Measurements from ENCODE around the gene SPTBN1. TPM values are rescaled to one million over a fixed set of nuclear protein-coding genes. Genes with fewer than 3 reads are reported as not detected.

SPTBN1 gene
- polyA plus RNA-seq, 1 experiment = 56.6 TPM

DNA sequence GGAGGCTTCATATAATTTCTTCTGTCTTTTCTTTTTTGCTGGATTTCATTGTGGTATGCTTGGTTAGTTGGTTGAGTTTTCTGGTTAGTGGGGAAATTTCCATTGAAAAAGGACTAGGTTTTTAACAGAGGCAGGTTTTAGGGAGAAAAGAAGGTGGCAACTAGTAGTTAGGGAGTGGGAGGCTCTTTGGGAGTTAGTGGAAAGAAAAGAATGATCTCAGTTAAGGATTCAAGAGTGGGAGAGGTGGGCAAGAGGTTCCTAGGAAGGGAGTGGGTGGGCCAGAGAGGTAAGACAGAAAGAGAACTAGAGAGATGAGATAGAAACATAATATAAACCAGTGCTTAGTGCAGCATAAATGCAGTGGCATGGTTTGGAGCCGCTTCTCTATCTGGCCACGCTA, 96.9 kb downstream of the SPTBN1 start:
- CTCF ChIA-PET = no interaction called here
- no peak overlapping the region for H3K4me3 ChIP-seq (ENCODE audit: low read depth, low read length)
- TF ChIP-seq, protein P1, sequence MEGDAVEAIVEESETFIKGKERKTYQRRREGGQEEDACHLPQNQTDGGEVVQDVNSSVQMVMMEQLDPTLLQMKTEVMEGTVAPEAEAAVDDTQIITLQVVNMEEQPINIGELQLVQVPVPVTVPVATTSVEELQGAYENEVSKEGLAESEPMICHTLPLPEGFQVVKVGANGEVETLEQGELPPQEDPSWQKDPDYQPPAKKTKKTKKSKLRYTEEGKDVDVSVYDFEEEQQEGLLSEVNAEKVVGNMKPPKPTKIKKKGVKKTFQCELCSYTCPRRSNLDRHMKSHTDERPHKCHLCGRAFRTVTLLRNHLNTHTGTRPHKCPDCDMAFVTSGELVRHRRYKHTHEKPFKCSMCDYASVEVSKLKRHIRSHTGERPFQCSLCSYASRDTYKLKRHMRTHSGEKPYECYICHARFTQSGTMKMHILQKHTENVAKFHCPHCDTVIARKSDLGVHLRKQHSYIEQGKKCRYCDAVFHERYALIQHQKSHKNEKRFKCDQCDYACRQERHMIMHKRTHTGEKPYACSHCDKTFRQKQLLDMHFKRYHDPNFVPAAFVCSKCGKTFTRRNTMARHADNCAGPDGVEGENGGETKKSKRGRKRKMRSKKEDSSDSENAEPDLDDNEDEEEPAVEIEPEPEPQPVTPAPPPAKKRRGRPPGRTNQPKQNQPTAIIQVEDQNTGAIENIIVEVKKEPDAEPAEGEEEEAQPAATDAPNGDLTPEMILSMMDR (IDR thresholded peaks at IDR 0.05; ENCODE audit: low read depth, low read length) = no peak
- H3K9me3 ChIP-seq (ENCODE audit: control insufficient read depth, insufficient read depth, low read length) = no peaks in the 10 kb centered on the region
- no peak for DNase-seq (ENCODE audit: low read depth, low spot score)
- H3K27me3 ChIP-seq (ENCODE audit: control insufficient read depth, insufficient read depth, low read length) = no peaks in the 10 kb centered on the region
- POLR2A ChIA-PET = no interaction called here
- H3K27ac ChIP-seq (ENCODE audit: low read depth, low read length) = no peak overlapping the region

DNA sequence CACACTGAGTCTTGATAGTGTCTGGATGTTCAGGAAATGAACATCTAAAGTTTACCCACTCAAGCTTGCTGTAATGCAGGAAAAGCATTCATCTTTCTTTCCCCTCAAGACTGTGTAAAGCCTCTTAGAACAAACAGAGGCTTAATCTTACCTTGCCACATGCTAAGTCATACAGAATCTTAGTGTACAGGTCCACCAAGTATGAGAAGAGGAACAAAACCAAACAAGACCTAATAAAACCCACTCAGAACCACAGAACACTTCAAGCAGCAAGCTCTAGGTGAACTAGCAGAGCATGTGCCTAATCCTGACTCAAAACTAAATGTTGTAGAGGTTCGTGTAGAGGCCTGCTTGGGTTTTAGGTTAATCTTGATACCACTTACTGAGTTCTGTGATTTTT, 97.6 kb downstream of the SPTBN1 start:
- DNase-seq (ENCODE audit: low read depth, low spot score) = no peak
- TF ChIP-seq, protein P1 (IDR thresholded peaks at IDR 0.05; ENCODE audit: low read depth, low read length) = no peak
- Histone ChIP-seq H3K9me3 (ENCODE audit: control insufficient read depth, insufficient read depth, low read length) (no peaks in the 10 kb centered on the region), H3K27ac (ENCODE audit: low read depth, low read length) (no peak overlapping the region), H3K4me3 (ENCODE audit: low read depth, low read length) (no peak overlapping the region), H3K27me3 (ENCODE audit: control insufficient read depth, insufficient read depth, low read length) (no peaks in the 10 kb centered on the region)
- POLR2A ChIA-PET = no interaction called here
- CTCF ChIA-PET = no interaction called here

DNA sequence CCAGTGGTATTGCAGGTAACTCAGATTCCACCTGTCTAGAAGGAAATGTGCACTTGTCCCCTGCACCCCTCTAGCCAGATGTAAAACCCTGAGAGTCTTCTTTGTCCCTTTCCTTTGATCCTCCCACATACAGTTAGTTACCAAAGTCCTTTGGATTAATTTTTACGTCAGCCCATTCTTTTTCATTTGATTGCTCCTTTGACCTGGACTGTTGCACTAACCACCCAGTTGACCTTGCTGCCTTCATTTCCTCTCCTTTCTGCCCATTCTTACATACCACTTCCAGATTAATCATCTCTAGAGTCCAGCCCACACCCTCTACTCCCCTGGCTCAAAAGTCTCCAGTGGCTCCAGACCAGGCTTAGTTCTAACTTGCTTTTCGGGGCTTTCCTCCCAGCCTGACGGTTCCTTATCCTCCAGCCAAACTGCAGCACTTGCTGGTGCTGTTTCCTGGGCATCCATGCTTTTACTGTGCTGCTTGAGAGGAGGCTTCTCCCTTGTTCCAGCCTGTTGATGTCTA, 99.3 kb downstream of the SPTBN1 start:
- H3K9me3 ChIP-seq (ENCODE audit: control insufficient read depth, insufficient read depth, low read length) = no peaks in the 10 kb centered on the region
- H3K27ac ChIP-seq (ENCODE audit: low read depth, low read length) = no peak overlapping the region
- ChIA-PET CTCF (no interaction called here), POLR2A (no interaction called here)
- TF ChIP-seq, protein P1 (IDR thresholded peaks at IDR 0.05; ENCODE audit: low read depth, low read length) = no peak
- DNase-seq (ENCODE audit: low read depth, low spot score) = no peak
- no peak overlapping the region for H3K4me3 ChIP-seq (ENCODE audit: low read depth, low read length)
- H3K27me3 ChIP-seq (ENCODE audit: control insufficient read depth, insufficient read depth, low read length) = no peaks in the 10 kb centered on the region

DNA sequence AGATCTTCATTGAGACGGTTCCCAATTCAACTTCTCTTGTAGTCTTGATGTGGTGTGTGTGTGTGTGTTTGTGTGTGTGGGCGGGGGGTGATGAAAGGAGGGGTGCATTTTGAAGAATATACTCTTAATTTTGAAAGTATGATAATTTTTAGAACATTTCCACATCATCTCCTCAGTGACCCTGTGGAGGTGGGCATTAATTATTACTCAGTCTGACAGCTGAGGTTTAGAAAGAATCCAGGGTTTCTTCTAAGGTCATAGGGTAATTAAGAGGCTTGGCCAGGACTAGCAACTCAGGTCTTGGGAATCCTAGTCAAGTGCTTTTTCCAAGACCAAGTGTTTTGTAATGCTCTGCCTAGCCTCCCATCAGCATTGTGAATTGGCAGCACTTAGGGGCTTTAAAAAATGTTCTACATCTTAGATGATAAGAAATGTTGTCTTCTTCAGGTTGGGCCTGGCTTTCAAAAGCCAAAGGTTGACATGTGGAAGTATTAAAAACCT, 100.5 kb downstream of the SPTBN1 start:
- ChIA-PET POLR2A (no interaction called here), CTCF (no interaction called here)
- Histone ChIP-seq H3K27me3 (ENCODE audit: control insufficient read depth, insufficient read depth, low read length) (no peaks in the 10 kb centered on the region), H3K4me3 (ENCODE audit: low read depth, low read length) (no peak overlapping the region), H3K27ac (ENCODE audit: low read depth, low read length) (no peak overlapping the region), H3K9me3 (ENCODE audit: control insufficient read depth, insufficient read depth, low read length) (no peaks in the 10 kb centered on the region)
- TF ChIP-seq, protein P1 (IDR thresholded peaks at IDR 0.05; ENCODE audit: low read depth, low read length) = no peak
- no peak for DNase-seq (ENCODE audit: low read depth, low spot score)

DNA sequence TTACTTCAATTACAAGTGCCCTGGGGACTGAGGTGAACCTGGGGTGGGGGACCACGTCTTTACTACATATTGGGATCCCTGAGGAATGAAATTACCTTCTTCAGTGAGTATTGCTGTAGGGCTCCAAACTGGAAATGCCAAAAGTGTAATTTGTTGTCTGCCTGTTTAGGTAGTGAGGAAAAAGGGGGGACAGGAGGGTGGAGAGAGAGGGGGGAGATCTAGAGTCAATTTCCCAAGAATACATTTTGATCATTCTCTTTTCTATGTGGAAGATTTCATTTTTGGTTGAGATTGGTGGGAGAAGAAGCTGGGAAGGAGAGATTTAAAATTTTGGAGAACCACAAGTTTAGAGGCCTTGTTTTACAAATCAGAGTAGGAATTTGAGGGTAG, 101.1 kb downstream of the SPTBN1 start:
- Histone ChIP-seq H3K27me3 (ENCODE audit: control insufficient read depth, insufficient read depth, low read length) (no peaks in the 10 kb centered on the region), H3K9me3 (ENCODE audit: control insufficient read depth, insufficient read depth, low read length) (no peaks in the 10 kb centered on the region), H3K27ac (ENCODE audit: low read depth, low read length) (no peak overlapping the region), H3K4me3 (ENCODE audit: low read depth, low read length) (no peak overlapping the region)
- POLR2A ChIA-PET = no interaction called here
- CTCF ChIA-PET = no interaction called here
- no peak for DNase-seq (ENCODE audit: low read depth, low spot score)
- TF ChIP-seq, protein P1 (IDR thresholded peaks at IDR 0.05; ENCODE audit: low read depth, low read length) = no peak
